Measurements from ENCODE around the gene DNM1. TPM values are rescaled to one million over a fixed set of nuclear protein-coding genes. Genes with fewer than 3 reads are reported as not detected.

The DNM1 gene
- polyA plus RNA-seq, 1 of the 3 experiments (the other 2 are of a cell fraction) = 35.7 TPM

- Histone ChIP-seq H3K4me1 (ENCODE audit: control insufficient read depth in 1 of 2, insufficient read depth in 2 of 2, low read depth in 1 of 2, low read length in 1 of 2) (no peaks in the 10 kb centered on the region), H3K9me2 (no peaks in the 10 kb centered on the region), H3F3A (replicated peaks; ENCODE audit: insufficient read depth) (peaks cover 10% of the 10 kb centered on the region), H2AFZ (ENCODE audit: low read depth) (no peak overlapping the region), H3K27ac (ENCODE audit: low read depth in 2 of 2, low read length in 1 of 2) (no peak overlapping the region), H3K4me2 (no peak overlapping the region), H4K20me1 (ENCODE audit: insufficient read depth) (no peaks in the 10 kb centered on the region), H3K9ac (no peak overlapping the region), H3K27me3 (ENCODE audit: insufficient read depth) (no peaks in the 10 kb centered on the region), H3K36me3 (replicated peaks in 1 of 2; ENCODE audit: control insufficient read depth in 1 of 2, insufficient read depth in 2 of 2, low read length in 1 of 2) (no peaks in the 10 kb centered on the region), H3K79me2 (ENCODE audit: insufficient read depth) (no peaks in the 10 kb centered on the region; the same call in 1 of the 2 replicates), H3K4me3 (ENCODE audit: low read depth in 2 of 2, low read length in 1 of 2) (no peak overlapping the region), H3K9me3 (no peaks in the 10 kb centered on the region)
- TF ChIP-seq MEF2A (IDR thresholded peaks at IDR 0.05; ENCODE audit: borderline replicate concordance, low read depth) (no peak), MXI1 (IDR thresholded peaks at IDR 0.05; ENCODE audit: low read depth, low read length) (no peak), ELF1 (IDR thresholded peaks at IDR 0.05) (no peak), EP300 (IDR thresholded peaks at IDR 0.05; ENCODE audit: borderline replicate concordance in 1 of 2, low read depth in 1 of 2, low read length in 1 of 2) (no peak), ZBTB33 (IDR thresholded peaks at IDR 0.05; ENCODE audit: borderline replicate concordance, low read depth) (no peak), CTCF (IDR thresholded peaks at IDR 0.05) (no peak), RAD21 (IDR thresholded peaks at IDR 0.05; ENCODE audit: low read length) (no peak), REST (IDR thresholded peaks at IDR 0.05; ENCODE audit: low read depth, low read length) (no peak), FOXM1 (IDR thresholded peaks at IDR 0.05; ENCODE audit: low read depth) (no peak), NRF1 (IDR thresholded peaks at IDR 0.05; ENCODE audit: low read depth, low read length) (no peak), MAX (IDR thresholded peaks at IDR 0.05; ENCODE audit: low read depth) (no peak), JUND (IDR thresholded peaks at IDR 0.05) (no peak)
- CTCF ChIA-PET = interaction anchor here (1.0 to 3.0 kb wide), 3 partner anchors 10 to 42 kb away, joined by 3 to 18 read pairs (median 4); no protein-coding TSS in a partner anchor
- no peak for DNase-seq
- WGBS (ENCODE audit: low lambda C conversion rate) = 95% methylated on average over 11 of the region's 12 CpGs
- POLR2A ChIA-PET = interaction anchor here (0.6 to 0.7 kb wide), 2 partner anchors 8 to 10 kb away, joined by 3 read pairs; partner anchors contain the start of gene GOLGA2
These were observed 82.0 kb downstream of the DNM1 start for GRCh38 chr9:128285033-128285784.

All from SK-N-SH (cell line).